Spleen (tissue), 7 donors: ENCODE data around the gene CACNG8.

ENCODE experiments used
- POLR2AphosphoS5 ChIP-seq, 3 donors: sonication (generic); formaldehyde crosslinking; IDR thresholded peaks; one replicate each; pipeline ENCODE4 v1.5.1; 2017; ENCODE audit warnings: antibody characterized with exemption in 3 of 3
- TF ChIP-seq, protein P1 (sequence below), 11 experiments: fragments of 200-600 bp in 7 of 11; fragments of 450-650 bp in 4 of 11; sonication (generic) in 4 of 11; IDR thresholded peaks in 8 of 11; conservative IDR thresholded peaks in 3 of 11; 1 replicate in 7 of 11; 2 replicates in 4 of 11; pipeline versions ENCODE4 v1.4.0 to v1.8.0; 2016 to 2021; ENCODE audit warnings: antibody characterized with exemption in 11 of 11, inconsistent platforms in 4 of 11, mild to moderate bottlenecking in 1 of 11
- donor health status: DM: no; HTN: no; CAD: no; lungs with moderate emphysema.
- donor health status: DM: no; HTN: no; CAD: no.
- donor health status: DM: no; HTN: no; CAD: no.

DNA sequence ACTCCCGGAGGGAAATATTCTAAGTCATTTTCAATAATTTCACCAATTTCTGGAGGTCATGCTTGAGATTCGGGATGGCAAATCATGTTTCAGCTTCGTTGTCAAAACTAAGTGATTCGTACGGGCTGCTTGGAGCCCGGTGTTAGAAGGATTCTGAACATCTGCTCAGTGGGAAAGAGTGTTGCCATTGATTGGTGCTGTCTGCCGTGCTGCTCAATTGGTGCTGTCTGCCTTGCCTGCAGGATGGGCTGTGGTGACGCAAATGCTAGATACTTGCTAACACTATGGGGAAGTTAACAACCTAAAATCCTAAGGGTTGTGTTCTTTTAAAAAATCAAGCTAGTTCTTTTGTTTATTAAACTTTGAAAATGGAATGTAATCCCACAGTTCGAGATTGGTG, 17.3 kb upstream of the CACNG8 start:
- TF ChIP-seq POLR2AphosphoS5 (IDR thresholded peaks at IDR 0.05) = no peak
- TF ChIP-seq, protein P1, sequence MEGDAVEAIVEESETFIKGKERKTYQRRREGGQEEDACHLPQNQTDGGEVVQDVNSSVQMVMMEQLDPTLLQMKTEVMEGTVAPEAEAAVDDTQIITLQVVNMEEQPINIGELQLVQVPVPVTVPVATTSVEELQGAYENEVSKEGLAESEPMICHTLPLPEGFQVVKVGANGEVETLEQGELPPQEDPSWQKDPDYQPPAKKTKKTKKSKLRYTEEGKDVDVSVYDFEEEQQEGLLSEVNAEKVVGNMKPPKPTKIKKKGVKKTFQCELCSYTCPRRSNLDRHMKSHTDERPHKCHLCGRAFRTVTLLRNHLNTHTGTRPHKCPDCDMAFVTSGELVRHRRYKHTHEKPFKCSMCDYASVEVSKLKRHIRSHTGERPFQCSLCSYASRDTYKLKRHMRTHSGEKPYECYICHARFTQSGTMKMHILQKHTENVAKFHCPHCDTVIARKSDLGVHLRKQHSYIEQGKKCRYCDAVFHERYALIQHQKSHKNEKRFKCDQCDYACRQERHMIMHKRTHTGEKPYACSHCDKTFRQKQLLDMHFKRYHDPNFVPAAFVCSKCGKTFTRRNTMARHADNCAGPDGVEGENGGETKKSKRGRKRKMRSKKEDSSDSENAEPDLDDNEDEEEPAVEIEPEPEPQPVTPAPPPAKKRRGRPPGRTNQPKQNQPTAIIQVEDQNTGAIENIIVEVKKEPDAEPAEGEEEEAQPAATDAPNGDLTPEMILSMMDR (IDR thresholded peaks at IDR 0.05 in 8 of 11, conservative IDR thresholded peaks at IDR 0.05 in 3 of 11) = no peak
